ENCODE results near the gene LINS1. TPM values are rescaled to one million over a fixed set of nuclear protein-coding genes. Genes with fewer than 3 reads are reported as not detected.

The LINS1 gene
- polyA plus RNA-seq, 1 experiment: 12.6 TPM

GRCh38 chr15:100645671-100646070, 43.7 kb upstream of the LINS1 start:
- ChIA-PET CTCF (no interaction called here), POLR2A (no interaction called here)
- no peak overlapping the region for H3K4me3 ChIP-seq (ENCODE audit: low read depth, low read length)

DNA sequence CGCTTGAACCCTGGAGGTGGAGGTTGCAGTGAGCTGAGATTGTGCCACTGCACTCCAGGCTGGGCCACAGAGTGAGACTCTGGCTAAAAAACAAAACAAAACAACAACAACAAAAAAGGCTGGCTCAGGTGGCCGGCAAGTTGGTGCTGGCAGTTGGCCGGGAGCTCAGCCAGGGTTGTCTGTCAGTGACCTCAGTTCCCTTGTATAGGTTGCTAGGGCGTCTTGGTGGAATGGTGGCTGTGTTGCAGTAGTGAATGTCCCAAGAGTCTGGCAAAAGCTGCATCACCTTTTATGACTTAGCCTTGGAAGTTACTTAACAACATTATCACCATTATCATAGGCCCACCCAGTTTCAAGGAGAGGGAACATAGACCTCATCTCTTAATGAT, 41.0 kb upstream of the LINS1 start:
- no peak for DNase-seq (ENCODE audit: low read depth, low spot score)
- Histone ChIP-seq H3K9me3 (ENCODE audit: control insufficient read depth, insufficient read depth, low read length) (no peaks in the 10 kb centered on the region), H3K27me3 (ENCODE audit: control insufficient read depth, insufficient read depth, low read length) (no peaks in the 10 kb centered on the region), H3K4me3 (ENCODE audit: low read depth, low read length) (no peak overlapping the region), H3K27ac (ENCODE audit: low read depth, low read length) (no peak overlapping the region)
- POLR2A ChIA-PET: no interaction called here
- CTCF ChIA-PET: no interaction called here
- TF ChIP-seq, protein P1, sequence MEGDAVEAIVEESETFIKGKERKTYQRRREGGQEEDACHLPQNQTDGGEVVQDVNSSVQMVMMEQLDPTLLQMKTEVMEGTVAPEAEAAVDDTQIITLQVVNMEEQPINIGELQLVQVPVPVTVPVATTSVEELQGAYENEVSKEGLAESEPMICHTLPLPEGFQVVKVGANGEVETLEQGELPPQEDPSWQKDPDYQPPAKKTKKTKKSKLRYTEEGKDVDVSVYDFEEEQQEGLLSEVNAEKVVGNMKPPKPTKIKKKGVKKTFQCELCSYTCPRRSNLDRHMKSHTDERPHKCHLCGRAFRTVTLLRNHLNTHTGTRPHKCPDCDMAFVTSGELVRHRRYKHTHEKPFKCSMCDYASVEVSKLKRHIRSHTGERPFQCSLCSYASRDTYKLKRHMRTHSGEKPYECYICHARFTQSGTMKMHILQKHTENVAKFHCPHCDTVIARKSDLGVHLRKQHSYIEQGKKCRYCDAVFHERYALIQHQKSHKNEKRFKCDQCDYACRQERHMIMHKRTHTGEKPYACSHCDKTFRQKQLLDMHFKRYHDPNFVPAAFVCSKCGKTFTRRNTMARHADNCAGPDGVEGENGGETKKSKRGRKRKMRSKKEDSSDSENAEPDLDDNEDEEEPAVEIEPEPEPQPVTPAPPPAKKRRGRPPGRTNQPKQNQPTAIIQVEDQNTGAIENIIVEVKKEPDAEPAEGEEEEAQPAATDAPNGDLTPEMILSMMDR (IDR thresholded peaks at IDR 0.05; ENCODE audit: low read depth, low read length): no peak

More at GRCh38 chr15:100645671-100646070, 43.7 kb upstream of the LINS1 start:
- H3K27ac ChIP-seq (ENCODE audit: low read depth, low read length): no peak overlapping the region
- H3K9me3 ChIP-seq (ENCODE audit: control insufficient read depth, insufficient read depth, low read length): no peaks in the 10 kb centered on the region
- DNase-seq (ENCODE audit: low read depth, low spot score): no peak
- H3K27me3 ChIP-seq (ENCODE audit: control insufficient read depth, insufficient read depth, low read length): no peaks in the 10 kb centered on the region
- TF ChIP-seq, protein P1 (IDR thresholded peaks at IDR 0.05; ENCODE audit: low read depth, low read length): no peak

DNA sequence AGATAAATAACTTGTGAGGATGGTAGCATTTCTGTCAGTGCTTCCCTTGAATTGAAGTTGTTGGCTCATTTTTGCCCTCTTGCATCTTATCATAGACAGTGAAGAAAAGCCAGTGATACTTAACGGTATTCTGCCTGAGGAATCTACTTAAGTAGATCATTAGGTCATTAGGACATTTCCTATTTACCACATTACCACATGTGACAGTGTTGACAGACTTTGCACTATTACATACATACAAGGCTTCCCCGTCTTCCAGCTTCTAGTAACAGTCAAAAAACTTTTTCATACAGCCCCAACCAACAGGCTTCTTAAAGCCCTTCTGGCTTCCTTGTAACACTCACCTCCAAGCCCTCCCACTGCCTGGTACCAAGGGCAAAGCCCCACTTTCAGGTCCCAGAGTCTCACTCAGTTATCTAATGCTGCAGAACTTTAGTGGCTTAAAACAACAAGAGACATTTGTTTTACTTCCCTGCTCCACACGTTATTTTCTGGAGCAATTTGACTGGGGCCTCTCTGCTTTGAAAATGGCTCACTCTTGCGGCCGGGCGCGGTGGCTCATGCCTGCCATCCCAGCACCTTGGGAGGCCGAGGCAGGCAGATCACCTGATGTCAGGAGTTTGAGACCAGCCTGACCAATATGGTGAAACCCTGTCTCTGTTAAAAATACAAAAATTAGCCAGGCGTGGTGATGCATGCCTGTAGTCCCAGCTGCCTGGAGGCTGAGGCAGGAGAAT, 40.4 kb upstream of the LINS1 start:
- DNase-seq (ENCODE audit: low read depth, low spot score): no peak
- no peaks in the 10 kb centered on the region for H3K27me3 ChIP-seq (ENCODE audit: control insufficient read depth, insufficient read depth, low read length)
- ChIA-PET POLR2A (no interaction called here), CTCF (interaction anchor here (1.3 kb wide), 1 partner anchor 230 kb away, joined by 4 read pairs; no protein-coding TSS in a partner anchor)
- no peak overlapping the region for H3K4me3 ChIP-seq (ENCODE audit: low read depth, low read length)
- no peak overlapping the region for H3K27ac ChIP-seq (ENCODE audit: low read depth, low read length)
- no peaks in the 10 kb centered on the region for H3K9me3 ChIP-seq (ENCODE audit: control insufficient read depth, insufficient read depth, low read length)
- TF ChIP-seq, protein P1 (IDR thresholded peaks at IDR 0.05; ENCODE audit: low read depth, low read length): no peak

DNA sequence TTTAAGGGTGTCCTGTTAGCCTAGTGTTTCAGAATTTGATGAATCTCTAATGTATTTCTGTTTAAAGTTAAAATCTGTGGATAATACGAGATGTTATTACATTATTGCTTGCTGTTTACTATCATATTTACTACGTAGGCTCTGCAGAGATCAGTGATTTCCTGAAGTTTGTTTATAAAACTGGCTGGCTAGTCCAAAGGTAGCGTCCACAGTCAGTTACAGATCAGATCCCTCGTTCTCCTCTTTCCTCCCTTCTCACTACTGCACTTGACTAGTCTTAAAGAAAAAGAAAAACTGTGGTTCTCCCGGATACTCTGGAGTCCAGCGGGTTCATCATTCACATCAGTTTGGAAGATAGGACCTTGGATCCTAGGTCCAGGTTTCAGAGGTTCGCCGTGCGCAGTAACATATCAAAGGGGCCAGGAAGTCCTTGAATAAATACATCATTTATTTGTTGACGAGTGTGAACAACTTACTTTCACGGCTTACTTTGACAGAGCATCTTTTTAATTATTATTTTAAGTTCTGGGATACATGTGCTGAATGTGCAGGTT, 36.3 kb upstream of the LINS1 start:
- TF ChIP-seq, protein P1 (IDR thresholded peaks at IDR 0.05; ENCODE audit: low read depth, low read length): no peak
- Histone ChIP-seq H3K27me3 (ENCODE audit: control insufficient read depth, insufficient read depth, low read length) (no peaks in the 10 kb centered on the region), H3K9me3 (ENCODE audit: control insufficient read depth, insufficient read depth, low read length) (no peaks in the 10 kb centered on the region), H3K27ac (ENCODE audit: low read depth, low read length) (no peak overlapping the region), H3K4me3 (ENCODE audit: low read depth, low read length) (no peak overlapping the region)
- DNase-seq (ENCODE audit: low read depth, low spot score): no peak
- ChIA-PET POLR2A (no interaction called here), CTCF (interaction anchor here (1.0 to 4.4 kb wide), 5 partner anchors 12 to 370 kb away, joined by 3 to 36 read pairs (median 4); no protein-coding TSS in a partner anchor)

- TF ChIP-seq, protein P1 (IDR thresholded peaks at IDR 0.05; ENCODE audit: low read depth, low read length): no peak
- Histone ChIP-seq H3K27me3 (ENCODE audit: control insufficient read depth, insufficient read depth, low read length) (no peaks in the 10 kb centered on the region), H3K27ac (ENCODE audit: low read depth, low read length) (no peak overlapping the region), H3K9me3 (ENCODE audit: control insufficient read depth, insufficient read depth, low read length) (no peaks in the 10 kb centered on the region), H3K4me3 (ENCODE audit: low read depth, low read length) (no peak overlapping the region)
- POLR2A ChIA-PET: interaction anchor here (1.2 kb wide), 1 partner anchor 76 kb away, joined by 3 read pairs; no protein-coding TSS in a partner anchor
- CTCF ChIA-PET: interaction anchor here (0.6 to 4.4 kb wide), 5 partner anchors 236 to 372 kb away, joined by 3 to 36 read pairs (median 4); no protein-coding TSS in a partner anchor
- no peak for DNase-seq (ENCODE audit: low read depth, low spot score)
Observed at GRCh38 chr15:100635406-100636071, 33.6 kb upstream of the LINS1 start.

All from AG04450 (cell line).